ENCODE data around the gene PCDHGA10. TPM values are rescaled to one million over a fixed set of nuclear protein-coding genes. Genes with fewer than 3 reads are reported as not detected.
A peak's percentile ranks its signal among the peaks of the same experiment; 100 is the strongest.
"Not testable (repeated sequence)": the region's sequence is repeated elsewhere in the genome, so short reads cannot be mapped to it uniquely, and the experiment has no call there.

PCDHGA10 gene
- total RNA-seq, 4 donors from 2014 or later: 4.0 to 6.5 (median 6.1) TPM

- peak within 1 kb of the TSS in 1 of 4 donors; percentile 21 for H3K4me3 ChIP-seq
- DNase-seq; intact Hi-C loops (cut with DNase I; ENCODE audit: low total_unique reads); H3K27me3 ChIP-seq; H3K36me3 ChIP-seq; H3K27ac ChIP-seq; H3K4me1 ChIP-seq: not testable (repeated sequence)
- TF ChIP-seq CTCF (IDR thresholded peaks at IDR 0.05): peak in 1 of 5 experiments; percentile 6
- WGBS, 2 donors (ENCODE audit: low coverage in 1 of 2): 43 to 44% methylated on average over 10 to 23 of the region's 40 CpGs
- in situ Hi-C loops (cut with MboI; ENCODE audit: low pct_ligation_motif_present in 1 of 4, low pct_unique_long_range_greater_than_20kb in 1 of 4, low sequenced_read_pairs in 3 of 4): loop anchor here in 1 of 4 donors (25.0 kb wide), 1 partner anchor 175 kb away; the partner anchor contains the start of genes PCDHB12, PCDHB13 and PCDHB14
- H3K9me3 ChIP-seq: peaks cover 74 to 89% of the 10 kb centered on the region in 2 donors
These were observed 25.1 kb upstream of the PCDHGA10 start, which contains the start of gene PCDHGB4 for GRCh38 chr5:141387557-141388311. Gene PCDHGB4, plus strand, starts transcription at chr5:141387698. Its CDS starts 187 bp downstream, at chr5:141387885.

GRCh38 chr5:141388661-141389060 is 24.1 kb upstream of the PCDHGA10 start:
- peaks cover 8% of the 10 kb centered on the region for H3K27me3 ChIP-seq
- no peak overlapping the region for H3K4me3 ChIP-seq
- no peak for DNase-seq
- 66 to 71% methylated on average over 6 to 10 of the region's 10 CpGs for WGBS, 2 donors (ENCODE audit: low coverage in 1 of 2)
- H3K27ac ChIP-seq: no peak overlapping the region
- intact Hi-C loops (cut with DNase I; ENCODE audit: low total_unique reads) (no loop called here), in situ Hi-C loops (cut with MboI; ENCODE audit: low pct_ligation_motif_present in 1 of 4, low pct_unique_long_range_greater_than_20kb in 1 of 4, low sequenced_read_pairs in 3 of 4) (loop anchor here in 1 of 4 donors (25.0 kb wide), 1 partner anchor 176 kb away; the partner anchor contains the start of genes PCDHB12, PCDHB13 and PCDHB14)
- H3K36me3 ChIP-seq: no peaks in the 10 kb centered on the region
- peaks cover 76 to 89% of the 10 kb centered on the region in 2 donors for H3K9me3 ChIP-seq
- TF ChIP-seq CTCF (IDR thresholded peaks at IDR 0.05) (no peak), EP300 (IDR thresholded peaks at IDR 0.05; ENCODE audit: low read depth) (no peak), POLR2A (IDR thresholded peaks at IDR 0.05) (no peak), POLR2AphosphoS5 (IDR thresholded peaks at IDR 0.05) (no peak)
- H3K4me1 ChIP-seq: no peaks in the 10 kb centered on the region

GRCh38 chr5:141389153-141390042 is 23.4 kb upstream of the PCDHGA10 start:
- Histone ChIP-seq H3K4me3 (no peak overlapping the region), H3K9me3 (peaks cover 74 to 89% of the 10 kb centered on the region in 2 donors)
- in situ Hi-C loops (cut with MboI; ENCODE audit: low pct_ligation_motif_present in 1 of 4, low pct_unique_long_range_greater_than_20kb in 1 of 4, low sequenced_read_pairs in 3 of 4): loop anchor here in 1 of 4 donors (25.0 kb wide), 1 partner anchor 177 kb away; the partner anchor contains the start of genes PCDHB12, PCDHB13 and PCDHB14

More at GRCh38 chr5:141389153-141390042, 23.4 kb upstream of the PCDHGA10 start:
- Histone ChIP-seq H3K27ac (no peak overlapping the region), H3K36me3 (no peaks in the 10 kb centered on the region), H3K27me3 (peaks cover 11% of the 10 kb centered on the region), H3K4me1 (no peaks in the 10 kb centered on the region)
- no peak for DNase-seq
- TF ChIP-seq POLR2AphosphoS5 (IDR thresholded peaks at IDR 0.05): no peak
- TF ChIP-seq CTCF (IDR thresholded peaks at IDR 0.05): no peak
- TF ChIP-seq POLR2A (IDR thresholded peaks at IDR 0.05): no peak
- no peak for TF ChIP-seq EP300 (IDR thresholded peaks at IDR 0.05; ENCODE audit: low read depth)
- intact Hi-C loops (cut with DNase I; ENCODE audit: low total_unique reads): no loop called here
- WGBS, 2 donors (ENCODE audit: low coverage in 1 of 2): 76 to 80% methylated on average over 3 to 65 of the region's 77 CpGs

All from transverse colon (tissue), 4 donors.